ENCODE data around the gene KCNE5. TPM values are rescaled to one million over a fixed set of nuclear protein-coding genes. Genes with fewer than 3 reads are reported as not detected.

Gene KCNE5
- total RNA-seq, 1 experiment from 2014 or later: 1.4 TPM

GRCh38 chrX:109614951-109615350, 10.0 kb downstream of the KCNE5 start:
- no peak for TF ChIP-seq CTCF (conservative IDR thresholded peaks at IDR 0.05)
- no peak for TF ChIP-seq EZH2 (IDR thresholded peaks at IDR 0.05; ENCODE audit: low read depth)
- POLR2A ChIA-PET (ENCODE audit: unreplicated experiment): no interaction called here
- Histone ChIP-seq H3K4me2 (no peak overlapping the region), H3K9me3 (ENCODE audit: insufficient read depth, low read depth) (no peaks in the 10 kb centered on the region), H3K9me2 (ENCODE audit: insufficient read depth) (no peaks in the 10 kb centered on the region), H3K4me1 (replicated peaks; ENCODE audit: insufficient read depth) (no peaks in the 10 kb centered on the region), H3K79me2 (ENCODE audit: low read depth) (no peaks in the 10 kb centered on the region), H3K4me3 (no peak overlapping the region), H2AFZ (no peak overlapping the region), H3K36me3 (ENCODE audit: low read depth) (no peaks in the 10 kb centered on the region), H4K20me1 (ENCODE audit: insufficient read depth) (no peaks in the 10 kb centered on the region), H3K27me3 (ENCODE audit: insufficient read depth, low read depth) (0 out of 2 replicates have a peak, but pooled peaks cover 6% of the 10 kb centered on the region), H3K27ac (no peak overlapping the region), H3F3A (ENCODE audit: insufficient read depth, low read depth) (no peaks in the 10 kb centered on the region)
- intact Hi-C loops (cut with micrococcal nuclease; ENCODE audit: unreplicated experiment): no loop called here
- CTCF ChIA-PET: no interaction called here
- no peak for DNase-seq
- no TSS peak for BruUV-seq (replicated peaks)

GRCh38 chrX:109601486-109601885, 23.5 kb downstream of the KCNE5 start:
- intact Hi-C loops (cut with micrococcal nuclease; ENCODE audit: unreplicated experiment): no loop called here

GRCh38 chrX:109600237-109600651, 24.7 kb downstream of the KCNE5 start:
- H3K27ac ChIP-seq: no peak overlapping the region
- H2AFZ ChIP-seq: no peak overlapping the region
- H3F3A ChIP-seq (ENCODE audit: insufficient read depth, low read depth): no peaks in the 10 kb centered on the region
- no peaks in the 10 kb centered on the region for H4K20me1 ChIP-seq (ENCODE audit: insufficient read depth)
- no peaks in the 10 kb centered on the region for H3K9me3 ChIP-seq (ENCODE audit: insufficient read depth, low read depth)
- intact Hi-C loops (cut with micrococcal nuclease; ENCODE audit: unreplicated experiment): no loop called here
- no peaks in the 10 kb centered on the region for H3K79me2 ChIP-seq (ENCODE audit: low read depth)
- no peaks in the 10 kb centered on the region for H3K9me2 ChIP-seq (ENCODE audit: insufficient read depth)
- TF ChIP-seq CTCF (conservative IDR thresholded peaks at IDR 0.05) (no peak), EZH2 (IDR thresholded peaks at IDR 0.05; ENCODE audit: low read depth) (no peak)
- peaks cover 52% of the 10 kb centered on the region for H3K27me3 ChIP-seq (ENCODE audit: insufficient read depth, low read depth)
- H3K4me2 ChIP-seq: no peak overlapping the region
- CTCF ChIA-PET: no interaction called here
- no peaks in the 10 kb centered on the region for H3K36me3 ChIP-seq (ENCODE audit: low read depth)
- BruUV-seq (replicated peaks): no TSS peak
- H3K4me1 ChIP-seq (replicated peaks; ENCODE audit: insufficient read depth): no peaks in the 10 kb centered on the region
- POLR2A ChIA-PET (ENCODE audit: unreplicated experiment): no interaction called here
- no peak overlapping the region for H3K4me3 ChIP-seq
- no peak for DNase-seq

More at GRCh38 chrX:109601486-109601885, 23.5 kb downstream of the KCNE5 start:
- no peak for DNase-seq
- Histone ChIP-seq H3K27ac (no peak overlapping the region), H4K20me1 (ENCODE audit: insufficient read depth) (no peaks in the 10 kb centered on the region), H2AFZ (no peak overlapping the region), H3K4me1 (replicated peaks; ENCODE audit: insufficient read depth) (no peaks in the 10 kb centered on the region), H3K9me2 (ENCODE audit: insufficient read depth) (no peaks in the 10 kb centered on the region), H3F3A (ENCODE audit: insufficient read depth, low read depth) (no peaks in the 10 kb centered on the region), H3K27me3 (ENCODE audit: insufficient read depth, low read depth) (peaks cover 64% of the 10 kb centered on the region), H3K4me2 (no peak overlapping the region), H3K79me2 (ENCODE audit: low read depth) (no peaks in the 10 kb centered on the region), H3K9me3 (ENCODE audit: insufficient read depth, low read depth) (no peaks in the 10 kb centered on the region), H3K36me3 (ENCODE audit: low read depth) (no peaks in the 10 kb centered on the region), H3K4me3 (no peak overlapping the region)
- no peak for TF ChIP-seq CTCF (conservative IDR thresholded peaks at IDR 0.05)
- TF ChIP-seq EZH2 (IDR thresholded peaks at IDR 0.05; ENCODE audit: low read depth): no peak
- ChIA-PET CTCF (no interaction called here), POLR2A (ENCODE audit: unreplicated experiment) (no interaction called here)
- no TSS peak for BruUV-seq (replicated peaks)
